Right ventricle myocardium inferior (tissue), 1 donor: ENCODE results near the gene SPECC1L. TPM values are rescaled to one million over a fixed set of nuclear protein-coding genes. Genes with fewer than 3 reads are reported as not detected.
"Not testable (repeated sequence)": the region's sequence is repeated elsewhere in the genome, so short reads cannot be mapped to it uniquely, and the experiment has no call there.

Source experiments
- ATAC-seq: fragments of 200-7000 bp; cut with Tn5 transposase; one replicate; pipeline ENCODE4 v1.9.1; 2020; ENCODE audit warnings: mild to moderate bottlenecking, moderate library complexity
- DNase-seq: peaks from one replicate; pipeline ENCODE4 v3.0.0; 2021; ENCODE audit errors: missing footprints
- intact Hi-C: fragments of 100-400 bp; cut with DNase I; formaldehyde crosslinking; loops from one replicate; pipeline ENCODE4 v1.11.0; 2022
- total RNA-seq: library from RNA; stranded (reverse); fragmentation: NEBNext Ultra II Directional; extraction: Animal tissue kit (Norgen Biotek cat#: 25700); gene quantifications from one replicate; pipeline ENCODE4 v1.2.1, GENCODE V29; 2021
- donor health status: DM: no; HTN: yes; CAD: no; lungs with severe emphysema.

Gene SPECC1L
- total RNA-seq, 1 donor from 2014 or later = 45.7 TPM

DNA sequence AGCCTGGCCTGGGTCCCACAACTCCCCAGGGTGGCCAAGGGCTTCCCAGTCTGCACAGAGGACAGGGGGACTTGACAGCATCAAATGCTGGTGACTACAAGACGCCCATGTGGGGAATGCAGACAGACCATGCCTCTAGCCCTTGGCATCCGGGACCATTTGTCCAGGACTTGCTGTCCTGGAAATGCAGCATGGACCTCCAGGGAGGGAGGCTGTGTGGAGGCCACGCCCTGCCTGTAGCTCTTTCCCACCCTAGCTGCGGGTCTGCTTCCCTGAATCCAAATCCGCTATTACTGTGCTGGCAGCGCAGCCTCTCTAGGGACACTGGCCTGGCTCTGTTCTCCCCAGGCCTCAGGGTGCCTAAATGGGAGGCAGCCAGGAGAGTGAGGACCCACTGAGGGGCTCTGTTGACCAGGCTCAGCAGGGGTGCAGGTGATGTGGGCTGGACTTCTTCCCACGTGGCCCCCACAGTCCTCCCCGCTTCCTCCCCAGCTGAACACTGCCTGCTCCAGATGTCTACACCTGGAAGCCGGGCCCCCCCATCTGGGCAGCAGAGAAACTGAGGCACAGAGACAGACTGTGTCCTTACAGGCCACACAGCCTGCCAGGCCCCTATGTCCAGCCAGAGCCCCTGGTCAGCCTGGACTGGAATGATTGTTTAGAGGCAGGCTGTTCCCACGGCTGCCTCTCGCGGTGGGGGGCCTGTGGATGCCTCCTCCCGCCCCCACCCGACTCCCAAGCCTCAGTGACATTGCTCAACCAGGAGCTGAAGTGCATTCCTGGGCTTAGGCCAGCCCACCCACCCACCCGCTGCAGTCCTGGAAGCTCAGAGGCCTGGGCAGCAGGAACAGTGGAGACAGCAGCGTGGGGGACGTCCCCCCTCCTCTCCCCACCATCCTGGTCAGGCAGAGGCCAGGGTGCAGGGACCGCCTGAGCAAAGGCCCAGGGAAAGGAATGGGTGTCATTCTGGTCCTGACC, 24.8 kb upstream of the SPECC1L start:
- intact Hi-C loops = loop anchor here (1.0 to 2.0 kb wide), 3 partner anchors 23 to 57 kb away; no protein-coding TSS in a partner anchor
- ATAC-seq = peak; percentile 91
- peak; percentile 90 for DNase-seq

DNA sequence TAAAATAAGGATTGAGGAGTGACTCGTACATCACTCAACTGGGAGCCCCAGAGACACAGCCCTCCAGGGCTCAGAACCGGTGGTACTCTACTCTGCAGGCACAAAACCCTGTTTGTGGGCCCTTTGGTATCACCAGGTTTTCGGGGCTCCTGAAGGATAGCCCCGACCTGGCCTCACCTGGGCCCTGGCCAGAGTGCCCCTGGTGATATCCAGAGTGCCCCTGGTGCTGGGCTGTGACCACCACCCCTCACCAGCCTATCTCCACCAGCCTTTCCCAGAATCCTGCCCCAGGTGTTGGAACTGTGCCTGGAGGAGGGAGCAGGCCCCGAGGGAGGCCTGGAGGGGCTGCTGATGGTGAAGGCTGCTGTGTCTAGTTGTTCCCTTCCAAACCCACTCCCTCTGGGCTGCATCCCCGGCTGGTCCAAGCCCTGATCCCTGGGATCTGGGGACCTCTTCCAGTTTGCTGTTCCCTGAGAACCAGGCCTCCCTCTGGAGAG, 23.6 kb upstream of the SPECC1L start:
- DNase-seq = no peak
- intact Hi-C loops = loop anchor here (2.0 kb wide), 1 partner anchor 58 kb away; no protein-coding TSS in a partner anchor
- peak; percentile 31 for ATAC-seq

DNA sequence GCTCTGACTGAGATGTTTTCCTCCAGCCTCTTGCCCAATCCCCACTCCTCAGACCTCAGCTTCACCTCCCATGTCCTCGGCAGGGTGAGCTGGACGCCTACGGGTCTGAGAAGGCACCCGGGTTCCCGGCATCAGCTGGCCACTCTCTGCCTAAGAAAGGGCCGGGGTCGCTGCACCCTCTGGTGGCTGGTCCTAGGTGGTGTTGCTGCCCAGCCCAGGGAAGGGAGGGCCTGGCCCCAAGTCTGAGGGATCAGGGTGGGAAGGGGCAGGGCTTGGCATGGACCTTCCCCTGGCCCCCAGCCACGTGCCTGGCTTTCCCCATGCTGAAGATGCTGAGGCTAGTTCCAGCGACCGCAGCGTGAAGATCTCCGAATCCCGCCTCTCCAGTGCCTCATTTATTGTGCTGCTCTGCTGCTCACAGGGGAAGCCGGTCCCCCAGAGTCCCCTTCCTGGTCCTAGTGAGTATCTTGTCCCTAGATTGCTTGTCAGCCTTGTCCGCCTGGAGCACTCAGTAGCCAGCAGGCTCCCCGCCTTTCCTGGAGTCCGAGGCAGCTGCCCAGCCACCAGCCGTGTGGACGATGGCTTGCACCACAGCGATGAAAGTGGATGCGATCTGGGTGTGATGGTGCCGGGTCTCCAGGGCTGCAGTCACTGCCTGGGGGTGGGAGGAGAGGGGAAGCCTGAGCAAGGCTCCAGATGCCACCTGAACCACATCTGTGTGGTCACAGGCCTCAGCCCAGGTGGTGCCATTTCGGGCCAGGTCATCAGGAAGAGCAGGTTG, 22.9 kb upstream of the SPECC1L start:
- intact Hi-C loops = loop anchor here (2.0 kb wide), 1 partner anchor 59 kb away; no protein-coding TSS in a partner anchor
- ATAC-seq = peak; percentile 92
- DNase-seq = peak; percentile 94

DNA sequence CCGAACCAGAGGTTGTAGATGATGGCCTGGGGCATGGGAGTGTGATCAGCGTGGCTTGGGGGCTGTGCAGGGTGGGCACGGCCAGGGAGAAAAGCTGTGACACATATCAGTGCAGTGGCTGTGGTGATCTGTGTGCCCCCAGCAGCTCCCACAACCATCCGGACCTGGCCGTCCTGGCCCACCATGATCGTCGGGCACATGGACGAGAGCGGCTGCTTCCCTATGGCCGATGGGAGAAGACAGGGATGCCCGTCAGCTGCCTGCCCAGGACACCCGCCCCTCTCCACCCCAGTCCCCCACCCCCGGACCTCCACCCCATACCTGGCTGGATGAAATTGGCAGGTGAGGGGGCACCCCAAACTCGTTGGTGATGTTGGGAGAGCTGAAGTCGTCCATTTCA, 22.0 kb upstream of the SPECC1L start:
- DNase-seq, intact Hi-C loops, ATAC-seq: not testable (repeated sequence)

DNA sequence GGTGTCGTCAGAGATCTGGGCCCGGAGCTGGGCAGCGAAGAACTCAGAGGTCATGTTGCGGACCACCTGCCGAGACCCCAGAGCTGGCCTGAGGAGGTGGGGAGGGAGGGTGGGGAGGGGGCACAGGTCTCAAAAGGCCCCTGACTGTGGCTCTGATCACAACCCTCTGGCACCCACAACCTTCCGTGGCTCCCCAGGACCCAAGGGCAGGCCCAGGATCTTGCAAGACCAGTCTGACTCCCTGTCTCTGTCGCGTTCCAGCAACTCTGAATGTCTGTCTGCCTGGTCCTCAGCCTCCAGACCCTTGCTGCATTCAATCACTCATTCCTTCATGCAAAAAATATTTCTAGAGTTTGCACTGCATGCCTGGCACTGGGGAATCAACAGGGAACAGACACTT, 21.2 kb upstream of the SPECC1L start:
- ATAC-seq, intact Hi-C loops: not testable (repeated sequence)

DNA sequence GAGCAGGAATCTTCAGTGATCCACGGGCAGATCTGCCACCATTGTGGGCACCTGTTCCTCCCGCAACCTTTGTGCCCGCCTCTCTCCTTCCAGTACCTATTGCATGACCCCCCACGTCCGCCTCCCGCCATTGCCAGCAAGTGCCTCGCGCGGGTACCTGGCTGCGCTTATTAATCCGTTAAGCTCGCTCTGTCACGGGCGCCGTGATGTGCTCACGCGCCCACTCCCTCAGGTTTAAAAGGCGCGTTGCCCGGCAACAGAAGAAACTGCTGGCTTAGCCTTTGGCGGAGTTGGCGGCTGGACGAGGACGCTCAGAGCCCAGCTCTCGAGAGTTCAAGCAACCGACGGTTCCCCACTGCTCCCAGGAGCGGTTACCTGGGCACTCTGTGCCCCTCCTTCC, 19.3 kb upstream of the SPECC1L start:
- intact Hi-C loops, ATAC-seq: not testable (repeated sequence)

More for the DNA sequence above, 21.2 kb upstream of the SPECC1L start:
- DNase-seq = not testable (repeated sequence)

DNA sequence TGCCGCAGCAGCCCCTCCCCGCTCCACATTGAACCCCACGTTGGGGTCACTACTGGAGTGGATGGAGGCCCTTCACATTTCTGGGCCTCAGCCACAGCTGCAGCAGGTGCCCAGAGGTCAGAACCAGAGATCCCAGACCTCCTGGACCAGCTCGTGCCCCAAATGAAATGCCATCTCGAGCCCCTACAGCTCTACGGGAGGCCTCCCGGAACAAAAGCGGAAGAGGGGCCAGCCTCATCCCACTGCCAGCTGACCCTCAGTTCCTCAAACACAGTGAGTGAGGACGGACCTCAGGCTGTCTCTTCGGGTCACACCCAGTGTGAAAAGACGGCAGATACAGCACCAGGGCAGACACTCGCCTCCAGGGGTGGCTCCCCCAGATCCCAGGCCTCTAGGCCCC, 17.5 kb upstream of the SPECC1L start:
- DNase-seq, ATAC-seq, intact Hi-C loops: not testable (repeated sequence)

More for the DNA sequence above, 19.3 kb upstream of the SPECC1L start:
- not testable (repeated sequence) for DNase-seq

DNA sequence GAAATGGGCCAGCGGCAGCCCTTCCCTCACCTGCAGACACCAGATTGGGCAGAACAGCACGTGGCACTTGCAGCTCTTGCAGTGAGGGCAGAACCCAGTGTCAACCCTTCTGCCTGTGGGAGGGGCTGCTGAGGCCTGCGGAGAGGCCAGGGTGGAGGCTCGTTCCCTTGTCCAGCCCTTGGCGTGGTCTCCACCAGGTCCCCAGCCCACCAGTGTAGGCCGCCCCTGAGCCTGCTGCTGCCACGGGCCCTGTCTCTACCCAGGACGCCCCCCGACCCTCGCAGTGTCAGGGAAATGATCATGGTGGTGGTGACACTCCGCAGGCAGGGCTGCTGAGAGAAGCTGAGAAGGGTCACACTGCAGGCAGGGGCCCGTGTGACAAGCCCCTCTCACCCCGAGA, 14.5 kb upstream of the SPECC1L start:
- ATAC-seq, intact Hi-C loops, DNase-seq: not testable (repeated sequence)

DNA sequence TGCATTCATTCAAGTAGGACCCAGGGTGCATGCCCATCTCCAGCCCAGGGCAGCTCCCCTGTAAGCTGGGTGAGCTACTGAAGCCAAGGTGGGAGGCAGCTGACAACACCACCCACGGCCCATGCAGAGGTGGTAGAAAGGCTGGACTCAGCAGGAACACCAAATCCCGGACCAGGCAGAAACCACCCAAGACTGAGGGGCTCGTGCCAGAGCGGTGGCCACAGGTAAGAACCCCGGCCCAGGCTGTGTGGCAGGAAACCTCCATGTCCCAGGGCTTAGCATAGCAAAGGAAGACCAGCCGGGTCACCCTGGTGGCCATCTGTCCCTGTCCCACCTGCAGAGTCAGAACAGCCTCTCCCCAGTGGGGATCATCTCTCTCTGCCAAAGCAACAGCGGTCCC, 13.9 kb upstream of the SPECC1L start:
- DNase-seq, intact Hi-C loops, ATAC-seq: not testable (repeated sequence)

DNA sequence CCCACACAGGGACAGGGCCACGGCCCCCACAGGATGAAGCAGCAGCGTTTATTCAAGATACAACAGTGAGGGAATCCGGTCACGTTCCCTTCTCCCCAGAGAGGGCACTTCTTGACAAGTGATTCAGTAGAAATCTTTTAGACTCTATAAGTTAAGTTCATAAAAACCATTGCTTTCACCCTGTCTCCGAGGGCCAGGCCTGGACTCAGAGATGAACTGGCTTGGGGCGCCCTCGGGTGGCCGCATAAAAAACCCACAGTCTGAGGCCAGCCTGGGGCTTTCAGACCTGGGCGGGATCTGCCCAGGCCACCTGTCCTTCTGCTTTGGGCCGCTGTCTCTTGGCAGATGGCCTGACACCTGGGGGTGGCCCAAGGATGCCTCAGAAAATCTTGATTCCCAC, 11.2 kb upstream of the SPECC1L start:
- intact Hi-C loops, ATAC-seq: not testable (repeated sequence)
- DNase-seq = peak; percentile 87

DNA sequence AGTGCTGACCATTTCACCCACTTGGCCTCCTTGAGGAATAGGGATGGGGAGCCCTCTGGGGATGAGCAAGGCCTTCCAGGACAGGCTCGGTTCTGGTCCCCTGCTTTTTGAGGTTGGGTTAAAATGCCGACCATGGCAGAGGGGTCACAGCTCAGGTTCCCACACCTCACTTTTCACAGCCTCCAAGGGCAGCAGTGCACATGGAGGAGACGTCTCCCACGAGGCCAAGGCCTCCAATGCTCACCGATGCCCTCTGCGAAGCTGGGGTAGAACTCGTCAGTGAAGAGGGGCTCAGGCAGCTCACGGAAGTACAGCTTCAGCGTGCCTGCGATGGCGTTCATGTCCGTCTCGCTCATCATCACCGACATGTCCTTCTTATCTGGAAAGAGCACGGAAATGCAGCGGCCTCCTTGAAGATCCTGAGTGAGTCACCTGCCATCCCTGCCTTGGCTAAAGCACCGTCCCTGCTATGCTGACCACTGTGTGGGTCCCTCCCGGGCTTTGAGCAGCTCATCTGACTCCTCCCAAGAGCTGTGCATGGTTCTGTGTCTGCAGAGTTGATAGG, 8.4 kb upstream of the SPECC1L start:
- DNase-seq, intact Hi-C loops, ATAC-seq: not testable (repeated sequence)

DNA sequence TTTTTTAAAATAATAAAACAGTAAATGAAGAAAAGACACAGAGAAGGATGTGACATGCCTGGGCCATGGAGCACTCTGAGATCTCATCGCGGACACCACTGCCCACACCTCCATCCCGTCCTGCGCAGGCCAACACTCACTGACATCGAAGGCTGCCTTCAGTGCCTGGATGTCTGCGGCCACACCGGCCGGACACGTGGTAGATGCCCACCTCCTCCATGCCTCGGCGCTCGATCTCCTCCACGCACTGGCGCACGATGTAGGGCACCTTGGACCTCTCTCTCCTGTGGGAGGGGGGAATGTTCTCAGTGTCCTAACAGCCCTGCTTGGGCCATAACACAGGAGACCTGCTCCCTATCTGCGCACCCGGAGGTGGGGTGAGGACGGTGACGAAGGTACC, 7.2 kb upstream of the SPECC1L start:
- DNase-seq, intact Hi-C loops, ATAC-seq: not testable (repeated sequence)

DNA sequence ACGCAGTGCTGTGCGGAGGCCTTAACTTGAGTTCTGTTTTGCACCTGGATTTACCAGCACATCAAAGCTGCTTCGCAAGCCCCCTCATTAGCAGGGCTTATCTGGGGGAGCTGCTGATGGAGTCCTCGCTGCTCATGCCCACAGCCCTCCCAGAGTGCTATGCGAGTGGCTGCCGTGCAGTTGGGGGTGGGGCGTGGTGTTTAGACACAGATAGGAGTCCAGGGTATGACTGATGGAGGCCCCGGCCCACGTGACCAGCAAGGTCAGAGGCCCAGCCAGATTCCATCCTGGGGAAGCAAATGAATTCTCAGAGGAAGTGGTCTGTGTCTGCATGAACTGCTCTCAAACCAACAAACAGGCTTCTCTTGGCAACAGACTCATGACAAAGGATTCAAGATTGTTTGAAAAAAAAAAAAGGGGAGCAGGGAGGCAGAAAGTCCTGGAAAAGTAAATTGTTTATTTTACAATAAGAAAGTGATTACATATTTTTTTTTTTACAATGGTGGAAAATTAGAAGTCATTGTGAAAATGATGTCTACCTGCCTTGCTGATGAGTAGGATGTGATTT, 6.2 kb upstream of the SPECC1L start:
- intact Hi-C loops, ATAC-seq: not testable (repeated sequence)

DNA sequence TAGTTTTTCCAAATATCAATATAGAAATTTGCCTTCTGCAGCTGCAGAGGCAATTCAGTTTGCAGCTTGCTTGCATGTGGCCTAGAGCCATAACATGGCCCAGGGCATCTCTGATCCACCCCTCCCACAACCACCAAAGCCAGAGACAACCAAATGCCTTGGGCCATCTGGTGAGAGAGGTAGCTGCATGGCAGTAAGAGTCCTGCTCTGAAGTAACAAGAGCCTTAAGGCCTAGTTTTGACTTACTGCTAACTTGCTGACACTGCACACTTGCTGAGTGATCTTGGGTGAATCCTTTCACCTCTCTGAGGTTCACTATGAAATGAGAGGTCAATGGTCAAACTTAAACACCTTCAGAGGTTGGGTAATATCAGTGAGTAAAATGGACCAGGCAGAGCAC, 4.9 kb upstream of the SPECC1L start:
- no peak for DNase-seq
- no peak for ATAC-seq
- intact Hi-C loops = no loop called here

More for the DNA sequence above, 6.2 kb upstream of the SPECC1L start:
- DNase-seq = not testable (repeated sequence)

DNA sequence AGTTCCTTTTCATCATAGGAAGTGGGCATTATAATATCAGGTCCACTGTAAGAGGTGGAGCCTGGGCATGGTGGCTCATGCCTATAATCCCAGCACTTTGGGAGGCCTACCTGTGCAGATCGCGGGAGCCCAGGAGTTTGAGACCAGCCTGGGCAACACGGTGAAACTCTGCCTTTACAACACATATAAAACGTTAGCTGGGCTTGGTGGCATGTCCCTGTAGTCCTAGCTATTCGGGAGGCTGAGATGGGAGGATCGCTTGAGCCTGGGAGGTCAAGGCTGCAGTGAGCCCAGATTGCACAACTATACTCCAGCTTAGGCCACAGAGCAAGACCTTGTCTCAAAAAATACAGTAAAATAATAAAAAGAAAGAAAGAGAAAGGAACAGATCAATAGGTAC, 4.1 kb upstream of the SPECC1L start:
- DNase-seq, intact Hi-C loops, ATAC-seq: not testable (repeated sequence)

DNA sequence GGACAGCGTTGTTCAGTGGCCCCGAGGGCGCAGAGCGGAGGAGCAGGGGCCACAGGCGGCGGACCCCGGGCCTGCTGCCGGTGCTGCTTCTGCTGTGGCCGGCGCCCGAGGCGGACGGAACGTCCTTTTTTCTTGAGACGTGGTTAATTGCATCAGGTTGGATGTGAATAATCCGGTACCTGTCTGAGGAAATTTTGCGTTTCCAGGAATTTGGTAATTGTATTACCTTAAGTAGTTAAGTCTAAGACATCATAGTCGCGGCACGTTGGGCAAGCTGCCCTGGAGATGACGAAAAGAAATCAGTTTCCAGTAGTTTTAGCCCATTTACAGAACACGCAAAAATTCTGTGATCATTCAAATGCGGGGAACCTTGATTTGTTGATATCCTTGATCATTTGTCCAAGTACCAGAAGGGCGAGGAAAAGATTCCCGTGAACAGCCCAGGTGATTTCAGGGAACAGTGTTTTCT, 789 bp downstream of the SPECC1L start:
- no peak for ATAC-seq
- intact Hi-C loops = loop anchor here (5.0 kb wide), 1 partner anchor 226 kb away; the partner anchor contains the start of gene UPB1
- no peak for DNase-seq

DNA sequence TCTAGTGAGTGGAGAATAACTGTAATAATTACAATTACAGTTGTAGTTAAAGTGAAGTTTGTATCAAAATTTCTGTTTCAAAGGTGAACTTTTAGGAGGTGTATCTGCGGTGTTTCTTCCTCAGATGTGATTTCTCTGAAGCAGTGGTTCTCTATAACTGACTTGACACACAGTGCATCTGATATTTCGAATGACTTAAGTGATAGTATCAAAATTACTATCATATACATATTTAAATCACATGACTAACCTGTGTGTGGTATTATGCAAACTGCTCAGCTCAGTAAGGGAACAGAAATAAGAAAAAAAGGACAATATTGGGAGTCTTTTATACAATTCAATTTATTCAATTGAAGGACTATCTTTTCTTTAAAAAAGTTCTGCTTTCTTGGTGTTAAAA, 2.4 kb downstream of the SPECC1L start:
- not testable (repeated sequence) for ATAC-seq
- intact Hi-C loops = loop anchor here (5.0 kb wide), 1 partner anchor 224 kb away; the partner anchor contains the start of gene UPB1

DNA sequence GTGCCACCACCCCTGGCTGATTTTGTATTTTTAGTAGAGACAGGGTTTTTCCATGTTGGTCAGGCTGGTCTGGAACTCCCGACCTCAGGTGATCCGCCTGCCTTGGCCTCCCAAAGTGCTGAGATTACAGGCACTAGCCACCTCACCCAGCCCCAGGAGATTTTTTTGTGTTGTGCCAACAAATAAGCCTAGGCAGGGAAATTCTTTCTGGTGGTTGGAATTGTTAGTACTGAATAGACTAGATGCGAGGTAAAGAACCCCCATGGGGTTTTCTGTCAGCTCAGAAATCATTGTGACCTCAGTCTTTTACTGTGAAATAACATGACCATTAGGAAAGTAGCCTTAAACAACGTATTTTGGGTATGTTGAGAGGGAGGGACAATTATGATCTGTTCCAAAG, 3.3 kb downstream of the SPECC1L start:
- DNase-seq, ATAC-seq: not testable (repeated sequence)
- intact Hi-C loops = loop anchor here (5.0 kb wide), 1 partner anchor 223 kb away; the partner anchor contains the start of gene UPB1

More for the DNA sequence above, 2.4 kb downstream of the SPECC1L start:
- not testable (repeated sequence) for DNase-seq
